Mononuclear cell (primary cell): ENCODE results near the gene TBC1D32. TPM values are rescaled to one million over a fixed set of nuclear protein-coding genes. Genes with fewer than 3 reads are reported as not detected.
"Not testable (repeated sequence)": the region's sequence is repeated elsewhere in the genome, so short reads cannot be mapped to it uniquely, and the experiment has no call there.

Source experiments
- H3K27me3 ChIP-seq: 2 replicates; pipeline ENCODE4 v1.6.0; 2011; ENCODE audit warnings: low read length, control low read depth; ENCODE audit not compliant: insufficient read depth
- H3K4me1 ChIP-seq: 2 replicates; pipeline ENCODE4 v1.5.1; 2011; ENCODE audit warnings: mild to moderate bottlenecking, low read length, control low read depth; ENCODE audit not compliant: insufficient read depth
- H3K4me3 ChIP-seq: 2 replicates; pipeline ENCODE4 v1.5.1; 2011; ENCODE audit warnings: mild to moderate bottlenecking, low read length, moderate library complexity
- H3K9me3 ChIP-seq: 2 replicates; pipeline ENCODE4 v1.5.1; 2011; ENCODE audit warnings: low read depth, mild to moderate bottlenecking, control low read depth, low read length
- total RNA-seq: library from RNA; depleted of rRNA; stranded (reverse); fragments of >200 nt; gene quantifications from one replicate; pipeline ENCODE4 v1.2.3, GENCODE V29; 2012

The TBC1D32 gene
- total RNA-seq, 1 donor, result 13.4 TPM

- Histone ChIP-seq H3K9me3 (no peaks in the 10 kb centered on the region), H3K4me1 (no peaks in the 10 kb centered on the region), H3K4me3 (no peak overlapping the region), H3K27me3 (no peaks in the 10 kb centered on the region)
Measured at GRCh38 chr6:121064345-121064744, 269.9 kb downstream of the TBC1D32 start.

- Histone ChIP-seq H3K9me3 (no peaks in the 10 kb centered on the region), H3K27me3 (no peaks in the 10 kb centered on the region), H3K4me3 (no peak overlapping the region), H3K4me1 (no peaks in the 10 kb centered on the region)
Measured at GRCh38 chr6:121055572-121056163, 278.6 kb downstream of the TBC1D32 start.

- H3K9me3 ChIP-seq, H3K27me3 ChIP-seq, H3K4me1 ChIP-seq, H3K4me3 ChIP-seq: not testable (repeated sequence)
Measured at GRCh38 chr6:121048593-121048992, 285.7 kb downstream of the TBC1D32 start.

DNA sequence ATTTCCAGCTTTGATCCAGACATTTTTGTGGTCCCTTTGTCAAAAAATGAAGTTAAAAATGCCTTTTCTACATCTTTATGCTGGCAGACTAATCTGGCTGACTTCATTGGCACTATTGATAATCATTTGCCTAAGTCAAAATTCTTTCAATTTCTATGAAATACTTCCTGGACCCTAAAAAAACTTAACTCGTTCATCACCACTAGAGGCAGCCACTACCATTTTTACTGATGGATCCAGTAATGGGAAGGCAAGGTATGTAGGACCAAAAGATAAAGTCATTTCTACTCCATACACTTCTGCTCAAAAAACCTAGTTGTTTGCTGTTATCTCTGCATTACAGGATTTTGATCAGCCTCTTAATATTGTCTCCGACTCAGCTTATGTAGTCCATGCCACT, 289.4 kb downstream of the TBC1D32 start:
- not testable (repeated sequence) for H3K27me3 ChIP-seq, H3K4me3 ChIP-seq, H3K9me3 ChIP-seq, H3K4me1 ChIP-seq

- H3K4me3 ChIP-seq, H3K4me1 ChIP-seq, H3K27me3 ChIP-seq, H3K9me3 ChIP-seq: not testable (repeated sequence)
Measured at GRCh38 chr6:121043706-121044105, 290.6 kb downstream of the TBC1D32 start.

DNA sequence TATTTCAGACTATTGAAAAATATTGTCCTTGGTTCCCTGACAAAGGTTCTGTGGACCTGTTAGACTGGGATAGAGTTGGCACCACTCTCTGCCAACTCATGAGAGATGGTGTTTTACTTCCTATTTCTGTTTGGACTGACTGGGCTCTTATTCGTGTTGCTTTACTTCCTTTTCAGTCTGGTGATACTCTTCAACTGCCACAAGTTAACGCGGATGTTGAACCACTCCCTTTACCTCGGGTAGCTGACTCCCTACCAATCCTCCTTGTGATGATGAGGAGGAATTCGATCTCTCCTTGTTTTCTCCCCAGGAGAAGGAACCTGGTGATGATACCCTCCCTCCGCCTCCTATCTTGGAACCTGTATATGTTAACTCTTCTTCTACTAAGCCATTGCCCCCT, 291.1 kb downstream of the TBC1D32 start:
- not testable (repeated sequence) for H3K4me3 ChIP-seq, H3K4me1 ChIP-seq

DNA sequence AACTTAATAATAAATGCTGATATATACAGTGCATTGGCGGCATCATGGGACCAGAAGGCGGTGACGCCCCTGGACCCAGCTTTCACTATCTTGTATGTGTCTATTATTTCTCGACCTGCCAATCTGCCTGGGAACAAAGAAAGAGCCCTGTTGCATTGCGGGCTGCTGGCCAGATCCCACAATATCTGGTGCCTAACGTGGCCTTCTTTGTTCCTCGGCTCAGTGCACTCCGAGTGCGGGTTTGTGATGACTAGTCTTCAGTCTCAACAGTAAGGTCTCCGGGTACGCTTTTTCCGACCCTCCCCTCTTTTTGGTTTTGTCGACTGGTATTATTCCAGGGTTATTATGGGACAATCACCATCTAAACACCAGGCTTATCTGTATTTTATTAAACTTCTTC, 291.5 kb downstream of the TBC1D32 start:
- H3K27me3 ChIP-seq, result no peaks in the 10 kb centered on the region
- no peaks in the 10 kb centered on the region for H3K4me1 ChIP-seq
- H3K4me3 ChIP-seq, result no peak overlapping the region
- no peaks in the 10 kb centered on the region for H3K9me3 ChIP-seq

More for the DNA sequence above, 291.1 kb downstream of the TBC1D32 start:
- not testable (repeated sequence) for H3K27me3 ChIP-seq, H3K9me3 ChIP-seq

- no peaks in the 10 kb centered on the region for H3K4me1 ChIP-seq
- no peak overlapping the region for H3K4me3 ChIP-seq
Measured at GRCh38 chr6:121040831-121041230, 293.4 kb downstream of the TBC1D32 start.

DNA sequence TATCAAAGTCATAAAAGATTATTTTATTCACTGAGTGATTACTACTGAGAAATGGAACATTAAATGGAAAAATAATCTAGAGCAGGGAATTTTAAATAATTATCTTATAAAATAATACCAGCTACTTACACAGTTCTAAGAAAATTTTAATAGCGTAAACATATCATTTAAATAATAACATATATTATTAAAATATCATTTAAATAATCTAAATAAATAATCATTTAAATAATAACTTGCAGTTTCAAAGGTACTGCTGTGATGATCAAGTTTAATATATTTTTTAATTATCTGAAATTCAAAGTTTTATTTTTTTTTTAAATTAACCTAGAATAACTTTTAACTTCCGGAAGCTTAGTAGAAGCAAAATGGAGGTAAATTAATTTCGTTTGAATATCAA, 301.2 kb downstream of the TBC1D32 start:
- Histone ChIP-seq H3K4me3 (no peak overlapping the region), H3K9me3 (no peaks in the 10 kb centered on the region), H3K4me1 (no peaks in the 10 kb centered on the region), H3K27me3 (no peaks in the 10 kb centered on the region)

More at GRCh38 chr6:121040831-121041230, 293.4 kb downstream of the TBC1D32 start:
- Histone ChIP-seq H3K27me3 (no peaks in the 10 kb centered on the region), H3K9me3 (no peaks in the 10 kb centered on the region)

GRCh38 chr6:121032268-121033006, 301.8 kb downstream of the TBC1D32 start:
- Histone ChIP-seq H3K27me3 (no peaks in the 10 kb centered on the region), H3K4me1 (no peaks in the 10 kb centered on the region), H3K4me3 (no peak overlapping the region), H3K9me3 (no peaks in the 10 kb centered on the region)

Other genes starting within 250 kb of the TBC1D32 start
- gene GJA1, start 101.2 kb upstream of the TBC1D32 start, total RNA-seq, result 0.31 TPM